ENCODE measurements around the gene CPVL.
A peak's percentile ranks its signal among the peaks of the same experiment; 100 is the strongest.

Gene CPVL

GRCh38 chr7:28977881-28978280 lies 168.5 kb downstream of the CPVL start:
- TF ChIP-seq CTCF (conservative IDR thresholded peaks at IDR 0.05) = no peak
- no peak overlapping the region for H3K27ac ChIP-seq

GRCh38 chr7:28976022-28976421 lies 170.3 kb downstream of the CPVL start:
- H3K27ac ChIP-seq = no peak overlapping the region
- no peak for TF ChIP-seq CTCF (conservative IDR thresholded peaks at IDR 0.05)

GRCh38 chr7:28973591-28973990 lies 172.7 kb downstream of the CPVL start:
- TF ChIP-seq CTCF (conservative IDR thresholded peaks at IDR 0.05) = no peak
- H3K27ac ChIP-seq = no peak overlapping the region

GRCh38 chr7:28964056-28964455 lies 182.3 kb downstream of the CPVL start:
- H3K27ac ChIP-seq = peak overlapping the region; percentile 27
- no peak for TF ChIP-seq CTCF (conservative IDR thresholded peaks at IDR 0.05)

- H3K27ac ChIP-seq = no peak overlapping the region
- TF ChIP-seq CTCF (conservative IDR thresholded peaks at IDR 0.05) = no peak
Observed at GRCh38 chr7:28961972-28962371, 184.4 kb downstream of the CPVL start.

- TF ChIP-seq CTCF (conservative IDR thresholded peaks at IDR 0.05) = no peak
- H3K27ac ChIP-seq = peak overlapping the region; percentile 58
Observed at GRCh38 chr7:28960071-28960840, 186.1 kb downstream of the CPVL start.

- H3K27ac ChIP-seq = no peak overlapping the region
- TF ChIP-seq CTCF (conservative IDR thresholded peaks at IDR 0.05) = no peak
Observed at GRCh38 chr7:28958980-28959347, 187.4 kb downstream of the CPVL start.

Measured in VCaP (cell line).